GM12878 (cell line): ENCODE results near the gene ADAMTSL2.

Source experiments
- IKZF1 ChIP-seq: fragments of 450-650 bp; conservative IDR thresholded peaks from 2 replicates; pipeline ENCODE4 v1.6.1; 2017; ENCODE audit warnings: antibody characterized with exemption, mild to moderate bottlenecking
- IRF3 ChIP-seq: fragments of 450-650 bp; IDR thresholded peaks from 2 replicates; pipeline ENCODE4 v1.6.1; 2014; ENCODE audit warnings: mild to moderate bottlenecking
- JUND ChIP-seq: IDR thresholded peaks from 2 replicates; pipeline ENCODE4 v1.6.1; 2012; ENCODE audit warnings: low read depth, mild to moderate bottlenecking, low read length, improper control_type of control experiment, moderate library complexity
- RFX5 ChIP-seq: IDR thresholded peaks from 2 replicates; pipeline ENCODE4 v1.6.1; 2011; ENCODE audit warnings: low read depth, low read length, improper control_type of control experiment
- SUZ12 ChIP-seq: fragments of 200-600 bp; sonication (generic); IDR thresholded peaks from one replicate; pipeline ENCODE4 v1.6.1; 2018; ENCODE audit warnings: antibody characterized with exemption, mild to moderate bottlenecking; ENCODE audit not compliant: unreplicated experiment
- USF1 ChIP-seq: IDR thresholded peaks from 2 replicates; pipeline ENCODE4 v1.6.1; 2011; ENCODE audit warnings: borderline replicate concordance, low read depth, mild to moderate bottlenecking, moderate library complexity, mixed read lengths, low read length; ENCODE audit not compliant: insufficient read depth; ENCODE audit errors: extremely low read length
- YBX1 ChIP-seq: fragments of 450-650 bp; IDR thresholded peaks from 2 replicates; pipeline ENCODE4 v1.6.1; 2016; ENCODE audit warnings: antibody characterized with exemption

GRCh38 chr9:133515240-133515610, 19.3 kb upstream of the ADAMTSL2 start:
- TF ChIP-seq SUZ12 (no peak), RFX5 (no peak), JUND (no peak), USF1 (no peak), IKZF1 (no peak), IRF3 (no peak), YBX1 (no peak)
